ENCODE results near the gene AGO3. TPM values are rescaled to one million over a fixed set of nuclear protein-coding genes. Genes with fewer than 3 reads are reported as not detected.

Gene AGO3
- total and polyA plus RNA-seq, 2 of the 13 experiments (the other 11 are each of a cell fraction or from before 2014, with no cell fraction given) = 21.2 to 27.1 TPM

GRCh38 chr1:36106269-36106668 is 175.4 kb downstream of the AGO3 start (continued):
- TF ChIP-seq HNF4A (CRISPR knock-in tag; IDR thresholded peaks at IDR 0.05) (peak; percentile 47; the same call in 1 of the 2 replicates), ARID4A (CRISPR knock-in tag; IDR thresholded peaks at IDR 0.05; ENCODE audit: borderline replicate concordance) (0 out of 2 replicates have a peak, but pooled peaks have one; percentile 18), ZNF577 (CRISPR knock-in tag; IDR thresholded peaks at IDR 0.05; ENCODE audit: borderline replicate concordance, low read depth) (no peak), ZNF431 (CRISPR knock-in tag; IDR thresholded peaks at IDR 0.05; ENCODE audit: borderline replicate concordance, low read depth) (no peak), EEA1 (CRISPR knock-in tag; IDR thresholded peaks at IDR 0.05; ENCODE audit: borderline replicate concordance) (no peak), ZNF296 (CRISPR knock-in tag; conservative IDR thresholded peaks at IDR 0.05) (no peak), ZBTB7B (CRISPR knock-in tag; IDR thresholded peaks at IDR 0.05) (0 out of 2 replicates have a peak, but pooled peaks have one; percentile 35), ZKSCAN1 (IDR thresholded peaks at IDR 0.05; ENCODE audit: low read length) (no peak), PAWR (CRISPR knock-in tag; IDR thresholded peaks at IDR 0.05; ENCODE audit: borderline replicate concordance) (no peak), GZF1 (CRISPR knock-in tag; IDR thresholded peaks at IDR 0.05) (no peak), MAX (IDR thresholded peaks at IDR 0.05) (peak; percentile 25; the same call in 1 of the 2 replicates), ZNF776 (CRISPR knock-in tag; IDR thresholded peaks at IDR 0.05) (no peak), ADNP (CRISPR knock-in tag; IDR thresholded peaks at IDR 0.05) (no peak), ZNF567 (CRISPR knock-in tag; IDR thresholded peaks at IDR 0.05; ENCODE audit: borderline replicate concordance) (no peak), LCORL (IDR thresholded peaks at IDR 0.05) (no peak), LCORL (CRISPR knock-in tag; IDR thresholded peaks at IDR 0.05) (0 out of 2 replicates have a peak, but pooled peaks have one; percentile 25), HNF4G (IDR thresholded peaks at IDR 0.05; ENCODE audit: borderline replicate concordance, low read depth, low read length) (0 out of 2 replicates have a peak, but pooled peaks have one; percentile 48), HNF4G (CRISPR knock-in tag; IDR thresholded peaks at IDR 0.05; ENCODE audit: borderline replicate concordance, low read depth) (no peak), FOXO1 (CRISPR knock-in tag; IDR thresholded peaks at IDR 0.05) (no peak)
- TF ChIP-seq, protein P1, sequence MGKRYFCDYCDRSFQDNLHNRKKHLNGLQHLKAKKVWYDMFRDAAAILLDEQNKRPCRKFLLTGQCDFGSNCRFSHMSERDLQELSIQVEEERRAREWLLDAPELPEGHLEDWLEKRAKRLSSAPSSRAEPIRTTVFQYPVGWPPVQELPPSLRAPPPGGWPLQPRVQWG (CRISPR knock-in tag; IDR thresholded peaks at IDR 0.05; ENCODE audit: borderline replicate concordance, low read depth) = no peak
- TF ChIP-seq, protein P2, sequence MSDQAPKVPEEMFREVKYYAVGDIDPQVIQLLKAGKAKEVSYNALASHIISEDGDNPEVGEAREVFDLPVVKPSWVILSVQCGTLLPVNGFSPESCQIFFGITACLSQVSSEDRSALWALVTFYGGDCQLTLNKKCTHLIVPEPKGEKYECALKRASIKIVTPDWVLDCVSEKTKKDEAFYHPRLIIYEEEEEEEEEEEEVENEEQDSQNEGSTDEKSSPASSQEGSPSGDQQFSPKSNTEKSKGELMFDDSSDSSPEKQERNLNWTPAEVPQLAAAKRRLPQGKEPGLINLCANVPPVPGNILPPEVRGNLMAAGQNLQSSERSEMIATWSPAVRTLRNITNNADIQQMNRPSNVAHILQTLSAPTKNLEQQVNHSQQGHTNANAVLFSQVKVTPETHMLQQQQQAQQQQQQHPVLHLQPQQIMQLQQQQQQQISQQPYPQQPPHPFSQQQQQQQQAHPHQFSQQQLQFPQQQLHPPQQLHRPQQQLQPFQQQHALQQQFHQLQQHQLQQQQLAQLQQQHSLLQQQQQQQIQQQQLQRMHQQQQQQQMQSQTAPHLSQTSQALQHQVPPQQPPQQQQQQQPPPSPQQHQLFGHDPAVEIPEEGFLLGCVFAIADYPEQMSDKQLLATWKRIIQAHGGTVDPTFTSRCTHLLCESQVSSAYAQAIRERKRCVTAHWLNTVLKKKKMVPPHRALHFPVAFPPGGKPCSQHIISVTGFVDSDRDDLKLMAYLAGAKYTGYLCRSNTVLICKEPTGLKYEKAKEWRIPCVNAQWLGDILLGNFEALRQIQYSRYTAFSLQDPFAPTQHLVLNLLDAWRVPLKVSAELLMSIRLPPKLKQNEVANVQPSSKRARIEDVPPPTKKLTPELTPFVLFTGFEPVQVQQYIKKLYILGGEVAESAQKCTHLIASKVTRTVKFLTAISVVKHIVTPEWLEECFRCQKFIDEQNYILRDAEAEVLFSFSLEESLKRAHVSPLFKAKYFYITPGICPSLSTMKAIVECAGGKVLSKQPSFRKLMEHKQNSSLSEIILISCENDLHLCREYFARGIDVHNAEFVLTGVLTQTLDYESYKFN (CRISPR knock-in tag; conservative IDR thresholded peaks at IDR 0.05) = peak; percentile 53; the same call in 1 of the 2 replicates
